ENCODE measurements around the gene FARP2. TPM values are rescaled to one million over a fixed set of nuclear protein-coding genes. Genes with fewer than 3 reads are reported as not detected.
A peak's percentile ranks its signal among the peaks of the same experiment; 100 is the strongest.

Gene FARP2
- total RNA-seq, 1 donor from 2014 or later: 27.6 TPM

GRCh38 chr2:241324775-241325174 lies 31.3 kb upstream of the FARP2 start:
- ATAC-seq: no peak
- DNase-seq (ENCODE audit: low spot score): no peak

- ATAC-seq (no peak), DNase-seq (ENCODE audit: low spot score) (no peak)
These were observed 30.8 kb upstream of the FARP2 start for GRCh38 chr2:241325257-241325656.

GRCh38 chr2:241329669-241330615 lies 26.1 kb upstream of the FARP2 start:
- ATAC-seq: no peak
- no peak for DNase-seq (ENCODE audit: low spot score)

- no peak for DNase-seq (ENCODE audit: low spot score)
- ATAC-seq: no peak
These were observed 25.5 kb upstream of the FARP2 start for GRCh38 chr2:241330616-241330981.

GRCh38 chr2:241334813-241335212 lies 21.3 kb upstream of the FARP2 start:
- DNase-seq (ENCODE audit: low spot score) (no peak), ATAC-seq (no peak)

- ATAC-seq (peak; percentile 48), DNase-seq (ENCODE audit: low spot score) (no peak)
These were observed 16.1 kb upstream of the FARP2 start for GRCh38 chr2:241339839-241340630.

GRCh38 chr2:241340631-241341163 lies 15.4 kb upstream of the FARP2 start:
- ATAC-seq: no peak
- no peak for DNase-seq (ENCODE audit: low spot score)

GRCh38 chr2:241344925-241345651 lies 11.0 kb upstream of the FARP2 start:
- DNase-seq (ENCODE audit: low spot score): no peak
- no peak for ATAC-seq

GRCh38 chr2:241349941-241350340 lies 6.1 kb upstream of the FARP2 start:
- ATAC-seq: no peak

GRCh38 chr2:241350530-241350877 lies 5.6 kb upstream of the FARP2 start:
- ATAC-seq: no peak
- DNase-seq (ENCODE audit: low spot score): no peak

More at GRCh38 chr2:241349941-241350340, 6.1 kb upstream of the FARP2 start:
- no peak for DNase-seq (ENCODE audit: low spot score)

- DNase-seq (ENCODE audit: low spot score): no peak
- ATAC-seq: peak; percentile 61
These were observed 5.0 kb upstream of the FARP2 start for GRCh38 chr2:241350878-241351639.

- DNase-seq (ENCODE audit: low spot score) (no peak), ATAC-seq (peak; percentile 6)
These were observed 4.4 kb upstream of the FARP2 start for GRCh38 chr2:241351640-241352031.

- ATAC-seq: no peak
- no peak for DNase-seq (ENCODE audit: low spot score)
These were observed 3.9 kb upstream of the FARP2 start for GRCh38 chr2:241352227-241352626.

GRCh38 chr2:241354668-241355658 lies 1.1 kb upstream of the FARP2 start:
- peak; percentile 65 for ATAC-seq
- DNase-seq (ENCODE audit: low spot score): peak; percentile 96

GRCh38 chr2:241356871-241357260 lies 781 bp downstream of the FARP2 start:
- no peak for DNase-seq (ENCODE audit: low spot score)
- no peak for ATAC-seq

GRCh38 chr2:241357531-241357930 lies 1.4 kb downstream of the FARP2 start:
- ATAC-seq: no peak
- no peak for DNase-seq (ENCODE audit: low spot score)

GRCh38 chr2:241358470-241358869 lies 2.4 kb downstream of the FARP2 start:
- DNase-seq (ENCODE audit: low spot score): no peak

GRCh38 chr2:241359481-241360045 lies 3.5 kb downstream of the FARP2 start:
- DNase-seq (ENCODE audit: low spot score) (no peak), ATAC-seq (peak; percentile 10)

More at GRCh38 chr2:241358470-241358869, 2.4 kb downstream of the FARP2 start:
- no peak for ATAC-seq

GRCh38 chr2:241363426-241363825 lies 7.3 kb downstream of the FARP2 start:
- DNase-seq (ENCODE audit: low spot score) (no peak), ATAC-seq (peak; percentile 86)

Measured in left lobe of liver (tissue), 2 donors.